Hepatocyte (in vitro differentiated cells): ENCODE measurements around the gene LGALS3BP. TPM values are rescaled to one million over a fixed set of nuclear protein-coding genes. Genes with fewer than 3 reads are reported as not detected.
"Not testable (repeated sequence)": the region's sequence is repeated elsewhere in the genome, so short reads cannot be mapped to it uniquely, and the experiment has no call there.

Experiments
- DNase-seq: peaks from one replicate; pipeline ENCODE4 v3.0.0-alpha.2; 2016; ENCODE audit warnings: low spot score
- H2AFZ ChIP-seq: fragments of 200-600 bp; sonication (generic); 2 replicates; pipeline ENCODE4 v1.6.0; 2016; ENCODE audit warnings: antibody characterized with exemption, mild to moderate bottlenecking
- H3K27ac ChIP-seq: fragments of 200-600 bp; sonication (generic); 2 replicates; pipeline ENCODE4 v1.5.1; 2016; ENCODE audit warnings: mild to moderate bottlenecking
- H3K27me3 ChIP-seq: fragments of 200-600 bp; sonication (generic); 2 replicates; pipeline ENCODE4 v1.6.1; 2016
- H3K36me3 ChIP-seq: fragments of 200-600 bp; sonication (generic); replicated peaks from 2 replicates; pipeline ENCODE4 v1.5.1; 2016; ENCODE audit warnings: low read depth; ENCODE audit not compliant: insufficient read depth
- H3K4me1 ChIP-seq: fragments of 200-600 bp; sonication (generic); 2 replicates; pipeline ENCODE4 v1.5.1; 2016; ENCODE audit warnings: mild to moderate bottlenecking, moderate library complexity; ENCODE audit not compliant: insufficient read depth
- H3K4me2 ChIP-seq: fragments of 200-600 bp; sonication (generic); 2 replicates; pipeline ENCODE4 v1.6.0; 2016
- H3K4me3 ChIP-seq: fragments of 200-600 bp; sonication (generic); 2 replicates; pipeline ENCODE4 v1.5.1; 2016; ENCODE audit warnings: mild to moderate bottlenecking
- H3K79me2 ChIP-seq: fragments of 200-600 bp; sonication (generic); 2 replicates; pipeline ENCODE4 v1.6.0; 2017; ENCODE audit warnings: mild to moderate bottlenecking
- H3K9me2 ChIP-seq: fragments of 200-600 bp; sonication (generic); replicated peaks from 2 replicates; pipeline ENCODE4 v1.6.0; 2017; ENCODE audit warnings: mild to moderate bottlenecking; ENCODE audit not compliant: insufficient read depth
- H3K9me3 ChIP-seq: fragments of 200-600 bp; sonication (generic); 2 replicates; pipeline ENCODE4 v1.5.1; 2016; ENCODE audit warnings: low read depth, mild to moderate bottlenecking
- H4K20me1 ChIP-seq: fragments of 200-600 bp; sonication (generic); 2 replicates; pipeline ENCODE4 v1.6.0; 2016; ENCODE audit warnings: mild to moderate bottlenecking; ENCODE audit not compliant: insufficient read depth, poor library complexity, severe bottlenecking
- EZH2 ChIP-seq: fragments of 200-600 bp; sonication (generic); IDR thresholded peaks from 2 replicates; pipeline ENCODE4 v1.6.1; 2016; ENCODE audit warnings: antibody characterized with exemption, mild to moderate bottlenecking, borderline replicate concordance
- EZH2phosphoT487 ChIP-seq: fragments of 200-600 bp; sonication (generic); IDR thresholded peaks from one replicate; pipeline ENCODE4 v1.6.1; 2018; ENCODE audit warnings: antibody characterized with exemption, mild to moderate bottlenecking, low read depth, moderate library complexity; ENCODE audit not compliant: unreplicated experiment, severe bottlenecking
- WGBS: methylation state at CpG from one replicate; pipeline ENCODE4 v1.1.6; 2016; ENCODE audit warnings: low lambda C conversion rate; ENCODE audit errors: missing lambda C conversion rate; 5-methylcytosine and 5-hydroxymethylcytosine counted together
- polyA plus RNA-seq: library from polyadenylated mRNA; unstranded; fragments of >200 nt; fragmentation: Nextera tagmentation; extraction: Ambion mirVana; gene quantifications from 2 replicates; pipeline ENCODE4 v1.2.1, GENCODE V29; 2016
- total RNA-seq: library from RNA; depleted of rRNA; stranded (reverse); fragments of >200 nt; gene quantifications from 2 replicates; pipeline ENCODE4 v1.2.3, GENCODE V29; 2014
- TF ChIP-seq, protein P1 (sequence below): fragments of 200-600 bp; sonication (generic); IDR thresholded peaks from 2 replicates; pipeline ENCODE4 v1.5.1; 2016; ENCODE audit warnings: antibody characterized with exemption, mild to moderate bottlenecking; ENCODE audit not compliant: poor library complexity

The LGALS3BP gene
- total and polyA plus RNA-seq, 2 experiments from 2014 or later = 305 to 787 TPM

DNA sequence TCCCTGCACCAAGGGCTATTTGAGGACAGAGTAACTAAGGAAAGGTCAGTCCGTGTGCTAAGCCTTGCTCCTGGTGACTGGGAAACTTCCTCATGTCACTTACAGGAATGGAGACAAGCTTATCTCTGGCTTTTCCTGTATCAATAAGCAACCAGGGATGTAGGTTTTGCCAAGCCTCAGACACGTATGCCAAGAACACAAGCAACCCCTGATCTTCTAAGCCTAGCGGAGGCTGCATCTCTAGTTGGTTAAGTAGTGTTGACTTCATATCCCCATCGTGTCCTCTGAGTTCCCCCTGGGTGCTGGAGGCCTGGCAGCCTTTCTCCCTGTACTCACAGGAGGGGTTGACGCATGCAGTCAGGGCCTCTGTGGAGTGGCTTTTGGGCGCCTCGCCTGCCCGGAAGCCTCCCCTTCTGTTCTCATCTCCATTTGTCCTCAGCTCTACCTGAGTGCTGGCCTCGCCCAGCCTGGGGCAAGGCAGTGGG lies 42.8 kb upstream of the LGALS3BP start:
- no peaks in the 10 kb centered on the region for H3K27me3 ChIP-seq
- no peaks in the 10 kb centered on the region for H3K9me2 ChIP-seq
- H3K4me3 ChIP-seq = no peak overlapping the region
- H3K9me3 ChIP-seq = no peaks in the 10 kb centered on the region
- H4K20me1 ChIP-seq = no peaks in the 10 kb centered on the region
- H3K79me2 ChIP-seq = no peaks in the 10 kb centered on the region
- TF ChIP-seq EZH2phosphoT487 (no peak), EZH2 (no peak)
- TF ChIP-seq, protein P1, sequence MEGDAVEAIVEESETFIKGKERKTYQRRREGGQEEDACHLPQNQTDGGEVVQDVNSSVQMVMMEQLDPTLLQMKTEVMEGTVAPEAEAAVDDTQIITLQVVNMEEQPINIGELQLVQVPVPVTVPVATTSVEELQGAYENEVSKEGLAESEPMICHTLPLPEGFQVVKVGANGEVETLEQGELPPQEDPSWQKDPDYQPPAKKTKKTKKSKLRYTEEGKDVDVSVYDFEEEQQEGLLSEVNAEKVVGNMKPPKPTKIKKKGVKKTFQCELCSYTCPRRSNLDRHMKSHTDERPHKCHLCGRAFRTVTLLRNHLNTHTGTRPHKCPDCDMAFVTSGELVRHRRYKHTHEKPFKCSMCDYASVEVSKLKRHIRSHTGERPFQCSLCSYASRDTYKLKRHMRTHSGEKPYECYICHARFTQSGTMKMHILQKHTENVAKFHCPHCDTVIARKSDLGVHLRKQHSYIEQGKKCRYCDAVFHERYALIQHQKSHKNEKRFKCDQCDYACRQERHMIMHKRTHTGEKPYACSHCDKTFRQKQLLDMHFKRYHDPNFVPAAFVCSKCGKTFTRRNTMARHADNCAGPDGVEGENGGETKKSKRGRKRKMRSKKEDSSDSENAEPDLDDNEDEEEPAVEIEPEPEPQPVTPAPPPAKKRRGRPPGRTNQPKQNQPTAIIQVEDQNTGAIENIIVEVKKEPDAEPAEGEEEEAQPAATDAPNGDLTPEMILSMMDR = no peak
- peaks cover 54% of the 10 kb centered on the region for H3K4me1 ChIP-seq
- no peak overlapping the region for H3K4me2 ChIP-seq
- H2AFZ ChIP-seq = no peak overlapping the region
- H3K27ac ChIP-seq = no peak overlapping the region
- DNase-seq = no peak
- 76% methylated on average over 9 of the region's 9 CpGs for WGBS
- no peaks in the 10 kb centered on the region for H3K36me3 ChIP-seq

DNA sequence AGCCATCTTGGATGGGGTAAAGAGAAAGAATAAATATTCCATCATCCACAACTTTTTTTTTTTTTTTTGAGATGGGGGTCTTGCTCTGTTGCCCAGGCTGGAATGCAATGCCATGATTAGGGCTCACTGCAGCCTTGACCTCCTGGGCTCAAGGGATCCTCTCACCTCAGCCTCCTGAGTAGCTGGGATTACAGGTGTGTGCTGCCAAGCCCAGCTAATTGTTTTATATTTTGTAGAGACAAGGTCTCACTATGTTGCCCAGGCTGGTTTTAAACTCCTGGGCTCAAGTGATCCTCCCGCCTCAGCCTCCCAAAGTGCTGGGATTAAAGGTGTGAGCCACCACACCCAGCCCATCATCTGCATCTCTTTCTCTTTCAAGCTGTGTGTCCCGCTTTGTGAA lies 42.2 kb upstream of the LGALS3BP start:
- 72% methylated on average over 2 of the region's 2 CpGs for WGBS
- not testable (repeated sequence) for H3K27me3 ChIP-seq, H3K27ac ChIP-seq, H3K4me2 ChIP-seq, H2AFZ ChIP-seq, H3K79me2 ChIP-seq, DNase-seq, H3K4me3 ChIP-seq, H3K36me3 ChIP-seq, H3K9me2 ChIP-seq, H4K20me1 ChIP-seq, H3K9me3 ChIP-seq
- H3K4me1 ChIP-seq = peaks cover 48% of the 10 kb centered on the region

DNA sequence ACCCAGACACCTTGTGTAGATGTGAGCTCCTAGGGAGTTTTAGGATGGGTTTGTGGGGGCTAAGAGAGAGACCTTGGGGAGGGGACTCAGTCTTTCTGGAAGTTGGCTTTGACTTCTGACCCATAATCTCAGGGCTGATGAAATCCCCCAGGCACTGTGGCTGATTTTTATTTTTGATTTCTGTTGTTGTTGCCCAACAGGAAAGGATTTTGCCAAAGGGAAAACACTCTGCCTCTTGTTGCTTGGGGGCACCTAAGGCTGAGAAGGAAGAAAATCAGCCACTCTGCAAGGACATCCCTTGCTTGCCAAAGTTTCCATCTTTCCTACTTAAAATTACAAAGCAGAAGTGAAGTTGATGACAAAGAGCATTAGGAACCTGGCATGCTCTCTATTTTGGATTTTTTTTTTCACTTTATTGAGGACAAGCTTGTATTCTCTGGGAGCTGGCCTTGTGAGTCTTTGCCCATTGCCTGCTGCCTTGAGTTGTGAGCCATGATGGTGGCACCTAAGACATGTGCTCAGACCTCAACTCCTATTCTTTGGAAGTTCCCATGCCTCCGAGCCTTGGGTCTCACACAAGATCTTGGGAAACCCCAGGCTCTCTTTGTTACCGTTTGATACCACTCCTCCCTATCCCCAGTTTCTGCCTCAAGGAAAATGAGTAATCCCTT lies 41.0 kb upstream of the LGALS3BP start:
- H3K4me1 ChIP-seq = peaks cover 40% of the 10 kb centered on the region
- WGBS = 59% methylated on average over 2 of the region's 2 CpGs

More for the DNA sequence above, 41.0 kb upstream of the LGALS3BP start:
- DNase-seq = no peak
- peak overlapping the region; percentile 46 for H3K27ac ChIP-seq
- H4K20me1 ChIP-seq = no peaks in the 10 kb centered on the region
- no peaks in the 10 kb centered on the region for H3K36me3 ChIP-seq
- TF ChIP-seq, protein P1 = no peak
- TF ChIP-seq EZH2 (no peak), EZH2phosphoT487 (no peak)
- H3K79me2 ChIP-seq = no peaks in the 10 kb centered on the region
- no peaks in the 10 kb centered on the region for H3K27me3 ChIP-seq
- no peak overlapping the region for H2AFZ ChIP-seq
- H3K9me3 ChIP-seq = no peaks in the 10 kb centered on the region
- no peaks in the 10 kb centered on the region for H3K9me2 ChIP-seq
- H3K4me2 ChIP-seq = peak overlapping the region; percentile 51
- H3K4me3 ChIP-seq = no peak overlapping the region
